Activated naive CD8-positive, alpha-beta T cell treated with anti-CD3 and anti-CD28 coated beads, Interleukin-2, amount 10 ng/mL, durations not matched to agents 7 days and 5 days (primary cell): ENCODE data around the gene NFU1. TPM values are rescaled to one million over a fixed set of nuclear protein-coding genes. Genes with fewer than 3 reads are reported as not detected.
A peak's percentile ranks its signal among the peaks of the same experiment; 100 is the strongest.
"Not testable (repeated sequence)": the region's sequence is repeated elsewhere in the genome, so short reads cannot be mapped to it uniquely, and the experiment has no call there.

Source experiments
- ATAC-seq: fragments of 150-1000 bp; cut with Tn5 transposase; one replicate; pipeline ENCODE4 v1.10.0; 2021; ENCODE audit warnings: low read depth, moderate library complexity
- POLR2A ChIA-PET: fragments of 350-600 bp; sonication (Branson Sonifier 250); formaldehyde crosslinking; loops from one replicate; lab custom pipeline; 2021; ENCODE audit warnings: antibody characterized with exemption; lab: Charles Lee
- DNase-seq: peaks from one replicate; pipeline ENCODE4 v3.0.0; 2021
- H3K27ac Mint-ChIP-seq: one replicate; pipeline ENCODE4 v1.8.0; 2022; ENCODE audit warnings: mild to moderate bottlenecking, mixed read lengths
- H3K27me3 Mint-ChIP-seq: one replicate; pipeline ENCODE4 v1.8.0; 2022; ENCODE audit warnings: mild to moderate bottlenecking, moderate library complexity, mixed read lengths
- H3K36me3 Mint-ChIP-seq: one replicate; pipeline ENCODE4 v1.8.0; 2021; ENCODE audit warnings: mild to moderate bottlenecking, mixed read lengths
- H3K4me1 Mint-ChIP-seq: one replicate; pipeline ENCODE4 v1.8.0; 2021; ENCODE audit warnings: mixed read lengths
- H3K4me3 Mint-ChIP-seq: one replicate; pipeline ENCODE4 v1.8.0; 2022; ENCODE audit warnings: mild to moderate bottlenecking, moderate library complexity, mixed read lengths
- H3K9me3 Mint-ChIP-seq: one replicate; pipeline ENCODE4 v1.8.0; 2021; ENCODE audit warnings: mixed read lengths
- total RNA-seq, 2 experiments: library from RNA; stranded (reverse); gene quantifications; one replicate each; pipeline ENCODE4 v1.2.3, GENCODE V29; 2021

NFU1 gene
- total RNA-seq, 2 experiments from 2014 or later: 32.9 to 33.0 TPM

- no peaks in the 10 kb centered on the region for H3K9me3 Mint-ChIP-seq
- ATAC-seq: no peak
- no peaks in the 10 kb centered on the region for H3K27me3 Mint-ChIP-seq
- no peak overlapping the region for H3K4me3 Mint-ChIP-seq
- H3K27ac Mint-ChIP-seq: no peak overlapping the region
- DNase-seq: no peak
- H3K36me3 Mint-ChIP-seq: peaks cover 8% of the 10 kb centered on the region
- H3K4me1 Mint-ChIP-seq: peaks cover 20% of the 10 kb centered on the region
- POLR2A ChIA-PET: no interaction called here
Measured at GRCh38 chr2:69380072-69380917, 56.9 kb downstream of the NFU1 start.

GRCh38 chr2:69376403-69376802 lies 60.8 kb downstream of the NFU1 start:
- H3K36me3 Mint-ChIP-seq: peaks cover 6% of the 10 kb centered on the region
- POLR2A ChIA-PET: no interaction called here
- H3K4me1 Mint-ChIP-seq: peaks cover 9% of the 10 kb centered on the region
- DNase-seq: no peak
- H3K9me3 Mint-ChIP-seq: no peaks in the 10 kb centered on the region
- H3K4me3 Mint-ChIP-seq: no peak overlapping the region
- no peaks in the 10 kb centered on the region for H3K27me3 Mint-ChIP-seq
- ATAC-seq: no peak
- no peak overlapping the region for H3K27ac Mint-ChIP-seq

GRCh38 chr2:69375494-69376353 lies 61.5 kb downstream of the NFU1 start:
- no peak for DNase-seq
- H3K27ac Mint-ChIP-seq: no peak overlapping the region
- no peaks in the 10 kb centered on the region for H3K27me3 Mint-ChIP-seq
- no peaks in the 10 kb centered on the region for H3K9me3 Mint-ChIP-seq
- H3K4me1 Mint-ChIP-seq: peaks cover 8% of the 10 kb centered on the region
- peak; percentile 74 for ATAC-seq
- H3K36me3 Mint-ChIP-seq: peaks cover 7% of the 10 kb centered on the region
- POLR2A ChIA-PET: no interaction called here
- no peak overlapping the region for H3K4me3 Mint-ChIP-seq

- H3K27me3 Mint-ChIP-seq: no peaks in the 10 kb centered on the region
- H3K27ac Mint-ChIP-seq: no peak overlapping the region
- no peak for ATAC-seq
Measured at GRCh38 chr2:69372767-69373166, 64.5 kb downstream of the NFU1 start.

GRCh38 chr2:69369802-69370201 lies 67.4 kb downstream of the NFU1 start:
- ATAC-seq (no peak), DNase-seq (no peak)
- Mint-ChIP-seq H3K27me3 (no peaks in the 10 kb centered on the region), H3K27ac (no peak overlapping the region), H3K4me3 (no peak overlapping the region), H3K36me3 (peaks cover 27% of the 10 kb centered on the region), H3K9me3 (no peaks in the 10 kb centered on the region), H3K4me1 (no peaks in the 10 kb centered on the region)
- POLR2A ChIA-PET: no interaction called here

More at GRCh38 chr2:69372767-69373166, 64.5 kb downstream of the NFU1 start:
- Mint-ChIP-seq H3K4me3 (no peak overlapping the region), H3K36me3 (peaks cover 19% of the 10 kb centered on the region), H3K4me1 (peaks cover 5% of the 10 kb centered on the region), H3K9me3 (no peaks in the 10 kb centered on the region)
- POLR2A ChIA-PET: no interaction called here
- DNase-seq: no peak

GRCh38 chr2:69368588-69368987 lies 68.6 kb downstream of the NFU1 start:
- POLR2A ChIA-PET: no interaction called here
- no peaks in the 10 kb centered on the region for H3K27me3 Mint-ChIP-seq
- DNase-seq: no peak
- no peaks in the 10 kb centered on the region for H3K4me1 Mint-ChIP-seq
- no peak overlapping the region for H3K4me3 Mint-ChIP-seq
- no peak for ATAC-seq
- H3K27ac Mint-ChIP-seq: no peak overlapping the region
- H3K9me3 Mint-ChIP-seq: no peaks in the 10 kb centered on the region
- peaks cover 27% of the 10 kb centered on the region for H3K36me3 Mint-ChIP-seq

GRCh38 chr2:69359371-69359770 lies 77.9 kb downstream of the NFU1 start:
- no peaks in the 10 kb centered on the region for H3K9me3 Mint-ChIP-seq
- peaks cover 21% of the 10 kb centered on the region for H3K36me3 Mint-ChIP-seq
- H3K27me3 Mint-ChIP-seq: no peaks in the 10 kb centered on the region
- POLR2A ChIA-PET: no interaction called here
- H3K27ac Mint-ChIP-seq: no peak overlapping the region
- no peaks in the 10 kb centered on the region for H3K4me1 Mint-ChIP-seq
- H3K4me3 Mint-ChIP-seq: no peak overlapping the region
- no peak for ATAC-seq
- no peak for DNase-seq

GRCh38 chr2:69358914-69359313 lies 78.3 kb downstream of the NFU1 start:
- no peaks in the 10 kb centered on the region for H3K27me3 Mint-ChIP-seq
- H3K4me3 Mint-ChIP-seq: no peak overlapping the region
- no peaks in the 10 kb centered on the region for H3K9me3 Mint-ChIP-seq
- H3K27ac Mint-ChIP-seq: no peak overlapping the region
- no peaks in the 10 kb centered on the region for H3K4me1 Mint-ChIP-seq
- ATAC-seq: no peak
- peaks cover 21% of the 10 kb centered on the region for H3K36me3 Mint-ChIP-seq
- POLR2A ChIA-PET: no interaction called here
- DNase-seq: no peak

- Mint-ChIP-seq H3K9me3 (no peaks in the 10 kb centered on the region), H3K36me3 (peaks cover 23% of the 10 kb centered on the region), H3K4me1 (no peaks in the 10 kb centered on the region), H3K4me3 (no peak overlapping the region), H3K27me3 (no peaks in the 10 kb centered on the region), H3K27ac (no peak overlapping the region)
- DNase-seq: no peak
- no peak for ATAC-seq
- POLR2A ChIA-PET: no interaction called here
Measured at GRCh38 chr2:69356471-69356870, 80.8 kb downstream of the NFU1 start.

- peaks cover 20% of the 10 kb centered on the region for H3K36me3 Mint-ChIP-seq
- not testable (repeated sequence) for H3K4me3 Mint-ChIP-seq, DNase-seq, H3K4me1 Mint-ChIP-seq, H3K9me3 Mint-ChIP-seq, H3K27me3 Mint-ChIP-seq, H3K27ac Mint-ChIP-seq, ATAC-seq
- POLR2A ChIA-PET: interaction anchor here (0.9 kb wide), 1 partner anchor 82 kb away, joined by 3 read pairs; the partner anchor contains the start of gene NFU1
Measured at GRCh38 chr2:69354976-69355375, 82.3 kb downstream of the NFU1 start.

- no peak overlapping the region for H3K4me3 Mint-ChIP-seq
- POLR2A ChIA-PET: no interaction called here
- H3K36me3 Mint-ChIP-seq: peaks cover 25% of the 10 kb centered on the region
- H3K9me3 Mint-ChIP-seq: no peaks in the 10 kb centered on the region
- DNase-seq (no peak), ATAC-seq (no peak)
- H3K27ac Mint-ChIP-seq: no peak overlapping the region
- no peaks in the 10 kb centered on the region for H3K27me3 Mint-ChIP-seq
- no peaks in the 10 kb centered on the region for H3K4me1 Mint-ChIP-seq
Measured at GRCh38 chr2:69353360-69353759, 83.9 kb downstream of the NFU1 start.

- POLR2A ChIA-PET: no interaction called here
- Mint-ChIP-seq H3K27ac (no peak overlapping the region), H3K9me3 (no peaks in the 10 kb centered on the region), H3K36me3 (peaks cover 22% of the 10 kb centered on the region), H3K4me1 (peaks cover 3% of the 10 kb centered on the region), H3K4me3 (no peak overlapping the region), H3K27me3 (no peaks in the 10 kb centered on the region)
- DNase-seq (no peak), ATAC-seq (no peak)
Measured at GRCh38 chr2:69348781-69349180, 88.5 kb downstream of the NFU1 start.
